Mucosa of descending colon (tissue), 3 donors: ENCODE measurements around the gene LRP1. TPM values are rescaled to one million over a fixed set of nuclear protein-coding genes. Genes with fewer than 3 reads are reported as not detected.

Experiments used
- ATAC-seq: fragments of 200-7000 bp; cut with Tn5 transposase; one replicate; pipeline ENCODE4 v1.9.1; 2020; ENCODE audit warnings: mild to moderate bottlenecking, moderate library complexity
- DNase-seq, 3 donors: peaks; one replicate each; pipeline ENCODE4 v3.0.0-alpha.2; 2020
- H3K36me3 ChIP-seq: fragments of 200-600 bp; one replicate; pipeline ENCODE4 v1.8.0; 2021; ENCODE audit warnings: low read depth, mild to moderate bottlenecking
- H3K4me1 ChIP-seq: fragments of 200-600 bp; one replicate; pipeline ENCODE4 v1.8.0; 2021; ENCODE audit warnings: low read depth, mild to moderate bottlenecking
- H3K4me3 ChIP-seq: fragments of 200-600 bp; one replicate; pipeline ENCODE4 v1.8.0; 2021; ENCODE audit warnings: mild to moderate bottlenecking
- H3K9me3 ChIP-seq: fragments of 200-600 bp; one replicate; pipeline ENCODE4 v1.8.0; 2021; ENCODE audit warnings: mild to moderate bottlenecking
- intact Hi-C, 2 donors: fragments of 100-400 bp; cut with DNase I in 1 of 2; cut with micrococcal nuclease in 1 of 2; formaldehyde crosslinking; loops; one replicate each; pipeline versions ENCODE4 v1.11.0 to v1.11.1; 2022; cut with DNase I, micrococcal nuclease
- total RNA-seq, 3 donors: library from RNA; stranded (reverse); fragmentation: NEBNext Ultra II Directional in 2 of 3; extraction: Animal tissue kit (Norgen Biotek cat#: 25700) in 2 of 3; gene quantifications; one replicate each; pipeline versions ENCODE4 v1.2.1 to v1.2.4, GENCODE V29; 2021 to 2023
- TF ChIP-seq, protein P1 (sequence below): fragments of 200-600 bp; IDR thresholded peaks from one replicate; pipeline ENCODE4 v1.8.0; 2022; ENCODE audit warnings: antibody characterized with exemption, mild to moderate bottlenecking
- donor health status: DM: no; HTN: no; CAD: no; lungs with moderate emphysema.
- donor health status: DM: no; HTN: no; CAD: no.
- donor health status: DM: no; HTN: yes; CAD: no.

LRP1 gene
- total RNA-seq, 3 donors from 2014 or later: 128 to 223 (median 148) TPM

DNA sequence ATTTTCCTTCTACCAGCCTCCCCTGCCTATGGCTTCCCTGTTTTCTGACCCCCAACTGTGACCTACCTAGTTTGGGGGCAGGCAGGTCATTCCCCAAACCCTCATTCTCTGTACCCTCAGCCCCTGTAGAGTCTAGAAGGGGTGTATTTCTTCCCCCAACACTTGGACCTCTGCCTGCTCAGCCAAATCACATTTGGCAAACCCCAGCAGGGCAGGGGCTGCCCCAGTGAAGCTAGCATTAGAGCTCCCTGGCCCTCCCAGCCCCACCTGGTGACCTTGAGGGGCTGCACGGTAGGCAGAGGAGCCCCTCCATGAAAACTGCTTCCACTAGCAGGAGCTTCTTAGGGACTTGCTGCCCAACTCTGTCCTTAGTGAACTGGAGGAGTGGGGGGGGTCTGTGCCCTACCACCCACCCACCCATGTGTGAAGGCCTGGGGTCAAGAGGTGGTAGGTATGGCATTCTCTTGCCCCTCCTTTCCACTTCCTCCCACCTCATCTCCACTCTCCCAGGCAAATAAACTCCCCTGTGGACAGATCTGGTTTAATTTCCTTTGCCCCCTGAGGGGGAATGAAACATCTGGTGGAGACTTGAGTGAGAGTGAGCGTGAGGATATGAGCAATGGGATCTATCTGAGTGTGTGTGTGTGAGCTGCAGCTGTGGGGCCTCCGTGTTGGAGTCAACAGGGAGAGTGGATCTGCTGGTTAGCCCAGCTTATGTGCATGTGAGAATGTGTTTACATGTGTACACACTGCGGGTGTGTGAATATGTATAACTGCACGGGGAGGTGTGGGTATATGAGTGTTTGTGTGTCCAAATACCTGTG, 90.0 kb downstream of the LRP1 start:
- Histone ChIP-seq H3K4me3 (no peak overlapping the region), H3K4me1 (peaks cover 19% of the 10 kb centered on the region), H3K36me3 (no peaks in the 10 kb centered on the region), H3K9me3 (no peaks in the 10 kb centered on the region)
- intact Hi-C loops: no loop called here
- DNase-seq (no peak), ATAC-seq (no peak)
- TF ChIP-seq, protein P1, sequence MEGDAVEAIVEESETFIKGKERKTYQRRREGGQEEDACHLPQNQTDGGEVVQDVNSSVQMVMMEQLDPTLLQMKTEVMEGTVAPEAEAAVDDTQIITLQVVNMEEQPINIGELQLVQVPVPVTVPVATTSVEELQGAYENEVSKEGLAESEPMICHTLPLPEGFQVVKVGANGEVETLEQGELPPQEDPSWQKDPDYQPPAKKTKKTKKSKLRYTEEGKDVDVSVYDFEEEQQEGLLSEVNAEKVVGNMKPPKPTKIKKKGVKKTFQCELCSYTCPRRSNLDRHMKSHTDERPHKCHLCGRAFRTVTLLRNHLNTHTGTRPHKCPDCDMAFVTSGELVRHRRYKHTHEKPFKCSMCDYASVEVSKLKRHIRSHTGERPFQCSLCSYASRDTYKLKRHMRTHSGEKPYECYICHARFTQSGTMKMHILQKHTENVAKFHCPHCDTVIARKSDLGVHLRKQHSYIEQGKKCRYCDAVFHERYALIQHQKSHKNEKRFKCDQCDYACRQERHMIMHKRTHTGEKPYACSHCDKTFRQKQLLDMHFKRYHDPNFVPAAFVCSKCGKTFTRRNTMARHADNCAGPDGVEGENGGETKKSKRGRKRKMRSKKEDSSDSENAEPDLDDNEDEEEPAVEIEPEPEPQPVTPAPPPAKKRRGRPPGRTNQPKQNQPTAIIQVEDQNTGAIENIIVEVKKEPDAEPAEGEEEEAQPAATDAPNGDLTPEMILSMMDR: no peak

DNA sequence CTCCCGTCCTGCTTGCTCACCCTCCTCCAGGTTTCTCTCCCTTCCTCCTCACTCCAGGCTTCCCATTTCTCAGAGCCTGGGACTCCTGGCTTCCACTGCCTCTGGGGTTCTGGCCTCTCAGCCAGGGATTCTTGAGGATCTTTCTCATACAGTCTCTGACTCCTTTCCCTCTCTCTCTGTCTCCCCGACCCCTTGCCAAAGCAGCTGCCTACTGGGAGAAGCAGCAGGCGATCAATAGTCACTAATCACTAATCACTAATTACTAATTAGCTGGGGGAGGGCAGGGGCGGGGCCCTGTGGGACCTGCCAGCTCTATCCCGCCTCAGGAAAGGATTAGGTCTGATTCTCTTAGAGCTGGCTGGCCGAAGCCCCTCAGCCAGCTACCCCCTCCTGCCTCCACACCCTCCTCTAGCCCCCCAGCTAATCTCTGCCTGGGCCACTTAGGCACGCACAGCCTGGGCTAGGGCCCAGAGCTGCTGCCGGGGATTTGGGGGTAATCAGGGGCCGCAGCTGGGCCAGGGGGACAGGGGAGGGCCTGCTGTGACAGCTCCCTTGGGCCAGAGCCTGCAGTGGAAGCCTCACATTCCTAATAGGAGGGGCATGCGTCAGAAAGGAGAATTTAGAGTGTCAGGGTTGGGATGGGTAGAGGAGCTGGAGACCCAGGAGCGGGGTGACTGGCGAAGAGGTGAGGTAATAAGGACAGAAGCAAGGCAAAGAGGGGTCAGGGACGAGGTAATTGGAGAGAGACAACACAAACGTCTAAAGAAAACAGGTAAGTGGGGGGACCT, 91.1 kb downstream of the LRP1 start:
- Histone ChIP-seq H3K4me3 (no peak overlapping the region), H3K4me1 (peaks cover 16% of the 10 kb centered on the region), H3K9me3 (no peaks in the 10 kb centered on the region), H3K36me3 (no peaks in the 10 kb centered on the region)
- intact Hi-C loops: no loop called here
- no peak for ATAC-seq
- TF ChIP-seq, protein P1: no peak
- DNase-seq: no peak

DNA sequence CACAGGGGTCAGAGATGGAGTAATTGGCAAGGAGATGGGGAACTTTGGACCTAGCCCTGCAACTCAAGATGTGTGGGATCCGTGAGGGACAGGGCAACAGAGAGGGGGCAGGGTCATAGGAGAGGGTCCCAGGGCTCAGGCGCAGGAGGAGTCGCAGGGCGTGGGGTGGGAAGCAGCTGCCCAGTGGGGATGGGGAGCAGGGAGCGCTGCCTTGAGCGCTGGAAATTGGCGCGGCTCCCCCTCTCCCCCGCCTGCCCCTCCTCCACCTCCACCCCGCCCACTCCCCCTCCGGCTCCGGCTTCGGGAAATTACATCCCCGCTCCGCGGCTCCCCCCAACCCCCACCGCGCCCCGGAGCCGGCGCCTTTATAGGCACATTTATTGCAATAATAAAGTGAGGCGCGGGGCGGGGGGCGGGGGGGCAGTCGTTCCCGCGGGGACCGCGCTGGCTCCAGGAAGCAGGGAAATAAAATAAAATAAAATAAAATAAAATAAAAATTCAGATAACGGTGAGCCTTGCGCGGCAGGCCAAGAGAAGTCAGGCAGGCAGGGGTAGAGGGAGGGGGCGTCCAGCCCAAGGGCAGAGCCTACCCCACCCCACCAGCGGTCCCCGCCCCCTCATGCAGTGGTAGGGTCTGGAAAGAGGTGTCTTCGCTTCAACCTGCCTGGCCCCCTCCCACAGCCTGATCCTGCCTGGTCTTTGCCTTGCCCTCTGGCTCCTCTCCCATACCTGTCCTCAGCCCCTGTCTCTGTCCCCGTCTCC, 91.9 kb downstream of the LRP1 start:
- DNase-seq (no peak), ATAC-seq (no peak)
- Histone ChIP-seq H3K4me1 (peaks cover 20% of the 10 kb centered on the region), H3K9me3 (no peaks in the 10 kb centered on the region), H3K36me3 (no peaks in the 10 kb centered on the region), H3K4me3 (no peak overlapping the region)
- TF ChIP-seq, protein P1: no peak
- intact Hi-C loops: no loop called here

DNA sequence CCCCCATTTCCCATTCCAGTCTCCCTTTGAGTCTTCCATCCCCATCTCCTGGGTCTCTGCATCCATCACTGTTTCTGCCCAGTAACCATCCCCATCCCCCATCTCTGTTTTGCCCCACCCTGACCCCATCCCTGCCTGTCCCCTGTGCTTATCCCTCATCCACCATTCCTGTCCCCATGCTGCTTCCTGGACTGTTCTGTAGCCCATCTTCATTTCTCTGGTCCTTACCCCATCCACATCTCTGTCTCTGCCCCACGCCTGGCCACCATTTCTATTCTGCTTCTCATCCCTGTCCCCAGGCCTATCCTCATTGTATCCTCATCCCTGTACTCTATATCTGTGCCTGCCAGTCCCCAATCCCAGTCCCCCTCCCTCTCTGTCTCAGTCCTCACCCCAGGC, 92.5 kb downstream of the LRP1 start:
- H3K9me3 ChIP-seq: no peaks in the 10 kb centered on the region
- no peak overlapping the region for H3K4me3 ChIP-seq
- H3K36me3 ChIP-seq: no peaks in the 10 kb centered on the region
- peaks cover 23% of the 10 kb centered on the region for H3K4me1 ChIP-seq
- TF ChIP-seq, protein P1: no peak
- intact Hi-C loops: no loop called here
- ATAC-seq: no peak
- DNase-seq: no peak

DNA sequence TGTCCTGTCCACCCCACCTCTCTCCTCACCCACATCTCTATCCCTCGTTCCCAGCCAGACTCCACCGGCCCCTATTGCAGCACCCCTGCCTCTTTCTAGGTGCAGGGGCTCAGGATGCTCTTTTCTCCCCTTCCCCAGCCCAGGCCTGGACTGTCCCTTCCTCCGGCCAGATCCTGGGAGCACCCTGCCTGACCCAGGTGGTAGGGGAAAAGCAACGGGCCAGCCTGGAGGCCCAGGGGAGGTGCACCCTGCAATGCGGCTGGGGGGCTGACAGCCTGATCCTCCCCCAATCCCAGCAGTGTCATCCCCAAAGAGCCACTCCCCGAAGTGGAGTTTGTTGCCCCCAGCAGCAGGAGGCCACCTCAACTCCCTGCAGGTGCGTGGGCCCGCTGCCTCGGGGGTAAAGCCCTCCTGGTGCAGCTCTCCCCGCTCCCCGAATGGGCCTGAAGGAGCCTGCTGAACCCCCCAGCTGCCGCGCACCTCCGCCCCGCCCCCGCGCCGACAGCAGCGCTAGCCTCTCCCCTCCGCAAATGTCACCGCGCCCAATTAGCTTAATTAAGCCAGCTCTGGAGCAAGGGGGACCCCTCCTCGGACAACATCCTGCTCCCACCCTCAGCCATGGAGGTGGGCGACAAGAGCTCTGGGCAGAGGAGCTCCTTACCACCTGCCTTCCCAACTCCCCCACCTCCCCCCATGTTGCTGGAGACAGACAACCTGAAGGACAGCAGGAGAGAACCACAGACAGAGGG, 93.1 kb downstream of the LRP1 start:
- Histone ChIP-seq H3K36me3 (no peaks in the 10 kb centered on the region), H3K4me1 (peaks cover 17% of the 10 kb centered on the region), H3K9me3 (no peaks in the 10 kb centered on the region), H3K4me3 (no peak overlapping the region)
- intact Hi-C loops: no loop called here
- TF ChIP-seq, protein P1: no peak
- no peak for ATAC-seq
- no peak for DNase-seq
